Spleen (tissue), 11 donors: ENCODE measurements around the gene MXD4. TPM values are rescaled to one million over a fixed set of nuclear protein-coding genes. Genes with fewer than 3 reads are reported as not detected.

Source experiments
- DNase-seq: peaks from one replicate; pipeline ENCODE4 v3.0.0-alpha.2; 2020
- H3K27ac ChIP-seq, 8 donors: fragments of 200-600 bp; sonication (generic) in 7 of 8; 1 replicate in 4 of 8; 2 replicates in 4 of 8; pipeline versions ENCODE4 v1.5.0 to v1.8.0; 2016 to 2021; ENCODE audit warnings: inconsistent platforms in 4 of 8, mild to moderate bottlenecking in 4 of 8, moderate library complexity in 1 of 8
- H3K27me3 ChIP-seq, 7 donors: fragments of 200-600 bp; sonication (generic) in 6 of 7; replicated peaks in 1 of 7; 1 replicate in 4 of 7; 2 replicates in 3 of 7; pipeline versions ENCODE4 v1.5.0 to v1.8.0; 2016 to 2021; ENCODE audit warnings: inconsistent platforms in 3 of 7, mild to moderate bottlenecking in 1 of 7
- H3K36me3 ChIP-seq, 6 donors: fragments of 200-600 bp; sonication (generic) in 5 of 6; 1 replicate in 4 of 6; 2 replicates in 2 of 6; pipeline versions ENCODE4 v1.5.0 to v1.8.0; 2016 to 2021; ENCODE audit warnings: inconsistent platforms in 2 of 6
- H3K4me1 ChIP-seq, 6 donors: fragments of 200-600 bp; sonication (generic) in 5 of 6; 1 replicate in 3 of 6; 2 replicates in 3 of 6; pipeline versions ENCODE4 v1.5.0 to v1.8.0; 2016 to 2021; ENCODE audit warnings: inconsistent platforms in 3 of 6
- H3K4me3 ChIP-seq, 8 donors: fragments of 200-600 bp; sonication (generic) in 7 of 8; 1 replicate in 4 of 8; 2 replicates in 4 of 8; pipeline versions ENCODE4 v1.5.0 to v1.8.0; 2016 to 2021; ENCODE audit warnings: inconsistent platforms in 4 of 8, mild to moderate bottlenecking in 4 of 8, moderate library complexity in 2 of 8
- H3K9me3 ChIP-seq, 8 donors: fragments of 200-600 bp; sonication (generic) in 7 of 8; 1 replicate in 4 of 8; 2 replicates in 4 of 8; pipeline versions ENCODE4 v1.5.0 to v1.8.0; 2016 to 2021; ENCODE audit warnings: inconsistent platforms in 4 of 8
- CTCF ChIP-seq, 11 experiments: fragments of 200-600 bp in 7 of 11; fragments of 450-650 bp in 4 of 11; sonication (generic) in 4 of 11; IDR thresholded peaks in 8 of 11; conservative IDR thresholded peaks in 3 of 11; 1 replicate in 7 of 11; 2 replicates in 4 of 11; pipeline versions ENCODE4 v1.4.0 to v1.8.0; 2016 to 2021; ENCODE audit warnings: antibody characterized with exemption in 11 of 11, inconsistent platforms in 4 of 11, mild to moderate bottlenecking in 1 of 11
- POLR2A ChIP-seq, 3 donors: fragments of 450-650 bp; IDR thresholded peaks; one replicate each; pipeline ENCODE4 v1.5.1; 2017; ENCODE audit warnings: antibody characterized with exemption in 3 of 3, mild to moderate bottlenecking in 1 of 3
- POLR2AphosphoS5 ChIP-seq, 3 donors: sonication (generic); formaldehyde crosslinking; IDR thresholded peaks; one replicate each; pipeline ENCODE4 v1.5.1; 2017; ENCODE audit warnings: antibody characterized with exemption in 3 of 3
- WGBS, 5 donors: extraction: QIAGEN DNeasy Blood & Tissue Kit in 3 of 5; methylation state at CpG; one replicate each; pipeline versions ENCODE4 v1.1.5 to v1.1.7; 2013 to 2018; 5-methylcytosine and 5-hydroxymethylcytosine counted together
- intact Hi-C: fragments of 100-400 bp; cut with DNase I; formaldehyde crosslinking; loops from one replicate; pipeline ENCODE4 v1.15.0; 2023; ENCODE audit warnings: low total_unique reads
- polyA plus RNA-seq, 3 donors: library from polyadenylated mRNA; stranded (reverse); fragments of 200-250 nt; gene quantifications; one replicate each; pipeline ENCODE4 v1.2.1, GENCODE V29; 2013
- total RNA-seq, 7 donors: library from RNA; depleted of rRNA in 3 of 7; stranded (reverse); fragments of >200 nt in 3 of 7; fragmentation: NEBNext Ultra II Directional in 4 of 7; extraction: Animal tissue kit (Norgen Biotek cat#: 25700) in 4 of 7; gene quantifications; one replicate each; pipeline versions ENCODE4 v1.1.0 to v1.2.1, GENCODE V29; 2016 to 2021
- donor health status: healthy with polysubstance abuse.
- donor health status: DM: no; HTN: no; CAD: no; lungs with moderate emphysema.
- donor health status: DM: no; HTN: no; CAD: no.
- donor health status: Bipolar disorder and iron deficiency.
- donor health status: healthy.
- donor health status: DM: no; HTN: no; CAD: no.
- donor health status: DM: yes; HTN: yes; CAD: no.

The MXD4 gene
- total and polyA plus RNA-seq, 10 donors, result 36.0 to 128 (median 106) TPM

- Histone ChIP-seq H3K9me3 (no peaks in the 10 kb centered on the region), H3K36me3 (no peaks in the 10 kb centered on the region), H3K4me3 (no peak overlapping the region), H3K27me3 (no peaks in the 10 kb centered on the region), H3K4me1 (peaks cover 4 to 26% (median 18%) of the 10 kb centered on the region in 6 donors), H3K27ac (no peak overlapping the region)
- DNase-seq, result peak; percentile 66
- whole genome bisulfite sequencing, 5 donors, result 92 to 96% (median 94%) methylated on average over 17 to 23 of the region's 23 CpGs
- intact Hi-C loops, result no loop called here
- TF ChIP-seq POLR2A (IDR thresholded peaks at IDR 0.05) (no peak), POLR2AphosphoS5 (IDR thresholded peaks at IDR 0.05) (no peak), CTCF (IDR thresholded peaks at IDR 0.05 in 8 of 11, conservative IDR thresholded peaks at IDR 0.05 in 3 of 11) (no peak)
Observed at GRCh38 chr4:2284161-2284933, 22.4 kb upstream of the MXD4 start.

- peaks cover 4 to 24% (median 18%) of the 10 kb centered on the region in 6 donors for H3K4me1 ChIP-seq
- no peak overlapping the region for H3K4me3 ChIP-seq
- H3K36me3 ChIP-seq, result no peaks in the 10 kb centered on the region
- no peak overlapping the region for H3K27ac ChIP-seq
- no peak for TF ChIP-seq POLR2A (IDR thresholded peaks at IDR 0.05)
- no peak for TF ChIP-seq POLR2AphosphoS5 (IDR thresholded peaks at IDR 0.05)
- no peak for TF ChIP-seq CTCF (IDR thresholded peaks at IDR 0.05 in 8 of 11, conservative IDR thresholded peaks at IDR 0.05 in 3 of 11)
- intact Hi-C loops, result no loop called here
- H3K9me3 ChIP-seq, result no peaks in the 10 kb centered on the region
- DNase-seq, result peak; percentile 1
- H3K27me3 ChIP-seq, result no peaks in the 10 kb centered on the region
- 91 to 97% (median 92%) methylated on average over 3 of the region's 3 CpGs for WGBS, 5 donors
Observed at GRCh38 chr4:2283199-2283711, 21.3 kb upstream of the MXD4 start.

- TF ChIP-seq POLR2AphosphoS5 (IDR thresholded peaks at IDR 0.05) (peak in 2 of 3 donors; percentile 77 to 94), POLR2A (IDR thresholded peaks at IDR 0.05) (peak in 1 of 3 donors; percentile 58), CTCF (IDR thresholded peaks at IDR 0.05 in 8 of 11, conservative IDR thresholded peaks at IDR 0.05 in 3 of 11) (peak in 9 of 11 experiments; percentile 11 to 42 (median 24))
- Histone ChIP-seq H3K27ac (peak overlapping the region; percentile 55 to 95 (median 68)), H3K9me3 (no peaks in the 10 kb centered on the region), H3K36me3 (no peaks in the 10 kb centered on the region), H3K4me3 (peak overlapping the region in 1 of 8 donors; percentile 15), H3K4me1 (peaks cover 4 to 24% (median 18%) of the 10 kb centered on the region in 6 donors), H3K27me3 (no peaks in the 10 kb centered on the region)
- intact Hi-C loops, result no loop called here
- 23 to 34% (median 26%) methylated on average over 7 to 10 of the region's 10 CpGs for WGBS, 5 donors
- DNase-seq, result peak; percentile 90
Observed at GRCh38 chr4:2281575-2282343, 19.9 kb upstream of the MXD4 start.
